ENCODE results near the gene PDIA5. TPM values are rescaled to one million over a fixed set of nuclear protein-coding genes. Genes with fewer than 3 reads are reported as not detected.

PDIA5 gene
- total RNA-seq, 2 donors from 2014 or later, result 28.0 to 33.2 TPM

GRCh38 chr3:123152687-123153086, 85.9 kb downstream of the PDIA5 start:
- Histone ChIP-seq H3K4me3 (no peak overlapping the region), H3K36me3 (peaks cover 33% of the 10 kb centered on the region), H3K4me1 (ENCODE audit: control insufficient read depth in 1 of 2, low read depth in 2 of 2) (peaks cover 0 to 6% of the 10 kb centered on the region in 2 donors), H3K27ac (no peak overlapping the region), H3K27me3 (replicated peaks; ENCODE audit: insufficient read depth) (no peaks in the 10 kb centered on the region), H3K9me3 (no peaks in the 10 kb centered on the region)
- DNase-seq (ENCODE audit: low spot score) (no peak), ATAC-seq (ENCODE audit: insufficient number of reproducible peaks, low FRiP score, low read depth) (no peak)
- no peak for TF ChIP-seq CTCF (IDR thresholded peaks at IDR 0.05)

GRCh38 chr3:123153125-123154019, 86.5 kb downstream of the PDIA5 start:
- H3K27ac ChIP-seq, result no peak overlapping the region
- H3K27me3 ChIP-seq (replicated peaks; ENCODE audit: insufficient read depth), result no peaks in the 10 kb centered on the region
- ATAC-seq (ENCODE audit: insufficient number of reproducible peaks, low FRiP score, low read depth), result no peak
- H3K36me3 ChIP-seq, result peaks cover 33% of the 10 kb centered on the region
- H3K9me3 ChIP-seq, result no peaks in the 10 kb centered on the region
- peaks cover 0 to 6% of the 10 kb centered on the region in 2 donors for H3K4me1 ChIP-seq (ENCODE audit: control insufficient read depth in 1 of 2, low read depth in 2 of 2)
- TF ChIP-seq CTCF (IDR thresholded peaks at IDR 0.05), result no peak
- no peak for DNase-seq (ENCODE audit: low spot score)
- H3K4me3 ChIP-seq, result no peak overlapping the region

- H3K4me1 ChIP-seq (ENCODE audit: control insufficient read depth in 1 of 2, low read depth in 2 of 2), result peaks cover 0 to 6% of the 10 kb centered on the region in 2 donors
- H3K36me3 ChIP-seq, result peaks cover 35% of the 10 kb centered on the region
- ATAC-seq (ENCODE audit: insufficient number of reproducible peaks, low FRiP score, low read depth) (no peak), DNase-seq (ENCODE audit: low spot score) (no peak)
- H3K4me3 ChIP-seq, result no peak overlapping the region
- H3K27ac ChIP-seq, result no peak overlapping the region
- H3K27me3 ChIP-seq (replicated peaks; ENCODE audit: insufficient read depth), result no peaks in the 10 kb centered on the region
- TF ChIP-seq CTCF (IDR thresholded peaks at IDR 0.05), result no peak
- H3K9me3 ChIP-seq, result no peaks in the 10 kb centered on the region
Measured at GRCh38 chr3:123154020-123154985, 87.5 kb downstream of the PDIA5 start.

GRCh38 chr3:123155471-123156011, 88.7 kb downstream of the PDIA5 start:
- no peak overlapping the region for H3K4me3 ChIP-seq
- ATAC-seq (ENCODE audit: insufficient number of reproducible peaks, low FRiP score, low read depth) (no peak), DNase-seq (ENCODE audit: low spot score) (no peak)
- no peaks in the 10 kb centered on the region for H3K27me3 ChIP-seq (replicated peaks; ENCODE audit: insufficient read depth)
- H3K36me3 ChIP-seq, result peaks cover 28% of the 10 kb centered on the region
- TF ChIP-seq CTCF (IDR thresholded peaks at IDR 0.05), result no peak
- peaks cover 0 to 6% of the 10 kb centered on the region in 2 donors for H3K4me1 ChIP-seq (ENCODE audit: control insufficient read depth in 1 of 2, low read depth in 2 of 2)
- H3K9me3 ChIP-seq, result no peaks in the 10 kb centered on the region
- no peak overlapping the region for H3K27ac ChIP-seq
